SU-DHL-6 (cell line): ENCODE data around the gene RNFT2.
A peak's percentile ranks its signal among the peaks of the same experiment; 100 is the strongest.

Source experiments
- H2AFZ ChIP-seq: fragments of 200-600 bp; sonication (generic); 2 replicates; pipeline ENCODE4 v1.6.1; 2014; ENCODE audit warnings: low read depth, mild to moderate bottlenecking, moderate library complexity, mixed read lengths, antibody characterized with exemption, low read length; ENCODE audit not compliant: severe bottlenecking
- H3F3A ChIP-seq: fragments of 200-600 bp; shearing (Covaris generic); 2 replicates; pipeline ENCODE4 v1.6.0; 2016; ENCODE audit warnings: antibody characterized with exemption, mild to moderate bottlenecking; ENCODE audit not compliant: insufficient read depth
- H3K27ac ChIP-seq: fragments of 200-600 bp; sonication (generic); 2 replicates; pipeline ENCODE4 v1.5.1; 2016; ENCODE audit warnings: low read depth, mild to moderate bottlenecking, low read length, moderate library complexity, mixed read lengths
- H3K27me3 ChIP-seq: fragments of 200-600 bp; sonication (generic), shearing (Covaris generic); 2 replicates; pipeline ENCODE4 v1.6.0; 2014; ENCODE audit warnings: mild to moderate bottlenecking, low read length
- H3K36me3 ChIP-seq: fragments of 200-600 bp; sonication (generic); 2 replicates; pipeline ENCODE4 v1.6.1; 2014; ENCODE audit warnings: mild to moderate bottlenecking, low read length, mixed read lengths
- H3K4me2 ChIP-seq: fragments of 300-600, 200-600 bp; shearing (Covaris generic), sonication (generic); 2 replicates; pipeline ENCODE4 v1.6.0; 2014; ENCODE audit warnings: low read length, low read depth, mild to moderate bottlenecking; ENCODE audit not compliant: poor library complexity, severe bottlenecking
- H3K4me3 ChIP-seq: fragments of 200-600 bp; sonication (generic); 2 replicates; pipeline ENCODE4 v1.5.1; 2014; ENCODE audit warnings: antibody characterized with exemption, low read length, mild to moderate bottlenecking, mixed read lengths; ENCODE audit not compliant: insufficient read depth, poor library complexity, severe bottlenecking
- H3K79me2 ChIP-seq: fragments of 200-600 bp; sonication (generic); 2 replicates; pipeline ENCODE4 v1.6.1; 2014; ENCODE audit warnings: mild to moderate bottlenecking, low read length, moderate library complexity; ENCODE audit not compliant: insufficient read depth
- H3K9ac ChIP-seq: fragments of 200-600 bp; sonication (generic); 2 replicates; pipeline ENCODE4 v1.7.0; 2014; ENCODE audit warnings: mild to moderate bottlenecking, low read length
- H3K9me2 ChIP-seq: fragments of 200-600 bp; sonication (generic); replicated peaks from 2 replicates; pipeline ENCODE4 v1.6.1; 2014; ENCODE audit warnings: low read length; ENCODE audit not compliant: insufficient read depth
- H3K9me3 ChIP-seq: fragments of 200-600 bp; sonication (generic); 2 replicates; pipeline ENCODE4 v1.6.1; 2014; ENCODE audit warnings: low read length, mixed read lengths; ENCODE audit not compliant: insufficient read depth
- H4K20me1 ChIP-seq: fragments of 200-600 bp; sonication (generic); 2 replicates; pipeline ENCODE4 v1.6.1; 2014; ENCODE audit warnings: low read depth, mild to moderate bottlenecking, antibody characterized with exemption, low read length, moderate library complexity, mixed read lengths
- CTCF ChIP-seq: fragments of 200-600 bp; sonication (generic); IDR thresholded peaks from one replicate; pipeline ENCODE4 v1.5.1; 2017; ENCODE audit warnings: antibody characterized with exemption, mild to moderate bottlenecking, low read length, moderate library complexity; ENCODE audit not compliant: insufficient read depth, poor library complexity, severe bottlenecking
- EZH2phosphoT487 ChIP-seq: fragments of 200-600 bp; sonication (generic), shearing (Covaris generic); conservative IDR thresholded peaks from 2 replicates; pipeline ENCODE4 v1.6.1; 2018; ENCODE audit warnings: mild to moderate bottlenecking, antibody characterized with exemption, low read length, moderate library complexity, mixed read lengths

Gene RNFT2

GRCh38 chr12:116800918-116801317, 62.8 kb downstream of the RNFT2 start:
- Histone ChIP-seq H3F3A (peaks cover 62% of the 10 kb centered on the region), H4K20me1 (no peaks in the 10 kb centered on the region), H3K9me3 (no peaks in the 10 kb centered on the region), H3K9ac (peak overlapping the region; percentile 30; the same call in 1 of the 2 replicates), H2AFZ (peak overlapping the region; percentile 2), H3K4me2 (peak overlapping the region; percentile 32), H3K4me3 (no peak overlapping the region), H3K9me2 (no peaks in the 10 kb centered on the region), H3K27me3 (no peaks in the 10 kb centered on the region), H3K27ac (peak overlapping the region; percentile 95), H3K36me3 (no peaks in the 10 kb centered on the region), H3K79me2 (no peaks in the 10 kb centered on the region)
- TF ChIP-seq CTCF: no peak
- TF ChIP-seq EZH2phosphoT487: no peak

- H3K4me2 ChIP-seq: peak overlapping the region; percentile 26
These were observed 63.9 kb downstream of the RNFT2 start for GRCh38 chr12:116802018-116802417.

GRCh38 chr12:116803013-116803736, 65.1 kb downstream of the RNFT2 start:
- no peaks in the 10 kb centered on the region for H4K20me1 ChIP-seq
- no peaks in the 10 kb centered on the region for H3K9me2 ChIP-seq
- peak overlapping the region; percentile 30 for H3K4me3 ChIP-seq
- H3F3A ChIP-seq: peaks cover 58% of the 10 kb centered on the region
- peak overlapping the region; percentile 40 for H3K9ac ChIP-seq
- H2AFZ ChIP-seq: no peak overlapping the region
- H3K27ac ChIP-seq: peak overlapping the region; percentile 95
- no peaks in the 10 kb centered on the region for H3K36me3 ChIP-seq
- no peak for TF ChIP-seq CTCF
- no peak for TF ChIP-seq EZH2phosphoT487
- H3K27me3 ChIP-seq: no peaks in the 10 kb centered on the region
- H3K4me2 ChIP-seq: peak overlapping the region; percentile 61
- no peaks in the 10 kb centered on the region for H3K79me2 ChIP-seq
- H3K9me3 ChIP-seq: no peaks in the 10 kb centered on the region

More at GRCh38 chr12:116802018-116802417, 63.9 kb downstream of the RNFT2 start:
- Histone ChIP-seq H3K4me3 (no peak overlapping the region), H3K9me2 (no peaks in the 10 kb centered on the region), H3K9ac (peak overlapping the region; percentile 8; the same call in 1 of the 2 replicates), H3K79me2 (no peaks in the 10 kb centered on the region), H3K27me3 (no peaks in the 10 kb centered on the region), H3K36me3 (no peaks in the 10 kb centered on the region), H2AFZ (no peak overlapping the region), H3K9me3 (no peaks in the 10 kb centered on the region), H3F3A (peaks cover 62% of the 10 kb centered on the region), H4K20me1 (no peaks in the 10 kb centered on the region), H3K27ac (peak overlapping the region; percentile 95)
- no peak for TF ChIP-seq CTCF
- no peak for TF ChIP-seq EZH2phosphoT487
